ENCODE data around the gene SNAP29.

DNA sequence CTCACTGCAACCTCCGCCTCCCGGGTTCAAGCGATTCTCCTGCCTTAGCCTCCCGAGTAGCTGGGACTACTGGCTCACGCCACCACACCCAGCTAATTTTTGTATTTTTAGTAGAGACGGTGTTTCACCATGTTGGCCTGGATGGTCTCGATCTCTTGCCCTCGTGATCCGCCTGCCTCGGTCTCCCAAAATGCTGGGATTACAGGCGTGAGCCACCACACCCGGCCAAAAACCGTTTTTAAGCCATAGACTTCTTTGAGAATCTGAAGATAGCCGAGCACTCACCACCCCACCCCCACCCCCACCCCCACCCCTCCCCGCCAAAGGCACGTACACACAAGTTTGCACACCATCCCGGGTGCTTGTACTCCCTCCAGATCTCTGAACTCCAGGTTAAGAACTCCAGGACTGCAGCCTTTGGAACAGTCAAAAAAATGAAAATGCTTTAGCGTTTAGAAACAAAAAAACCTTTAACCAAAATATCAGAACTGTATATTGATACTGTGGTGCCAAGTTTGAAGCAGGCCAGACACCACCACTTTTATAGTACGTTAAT, 59.9 kb downstream of the SNAP29 start:
- TF ChIP-seq, protein P1, sequence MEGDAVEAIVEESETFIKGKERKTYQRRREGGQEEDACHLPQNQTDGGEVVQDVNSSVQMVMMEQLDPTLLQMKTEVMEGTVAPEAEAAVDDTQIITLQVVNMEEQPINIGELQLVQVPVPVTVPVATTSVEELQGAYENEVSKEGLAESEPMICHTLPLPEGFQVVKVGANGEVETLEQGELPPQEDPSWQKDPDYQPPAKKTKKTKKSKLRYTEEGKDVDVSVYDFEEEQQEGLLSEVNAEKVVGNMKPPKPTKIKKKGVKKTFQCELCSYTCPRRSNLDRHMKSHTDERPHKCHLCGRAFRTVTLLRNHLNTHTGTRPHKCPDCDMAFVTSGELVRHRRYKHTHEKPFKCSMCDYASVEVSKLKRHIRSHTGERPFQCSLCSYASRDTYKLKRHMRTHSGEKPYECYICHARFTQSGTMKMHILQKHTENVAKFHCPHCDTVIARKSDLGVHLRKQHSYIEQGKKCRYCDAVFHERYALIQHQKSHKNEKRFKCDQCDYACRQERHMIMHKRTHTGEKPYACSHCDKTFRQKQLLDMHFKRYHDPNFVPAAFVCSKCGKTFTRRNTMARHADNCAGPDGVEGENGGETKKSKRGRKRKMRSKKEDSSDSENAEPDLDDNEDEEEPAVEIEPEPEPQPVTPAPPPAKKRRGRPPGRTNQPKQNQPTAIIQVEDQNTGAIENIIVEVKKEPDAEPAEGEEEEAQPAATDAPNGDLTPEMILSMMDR (conservative IDR thresholded peaks at IDR 0.05; ENCODE audit: low read length), result no peak
- TF ChIP-seq EZH2phosphoT487 (IDR thresholded peaks at IDR 0.05; ENCODE audit: borderline replicate concordance), result no peak

Measured in Loucy (cell line).